Stimulated activated naive CD4-positive, alpha-beta T cell treated with Interleukin-2 at 50 U/mL for 16 hours (primary cell): Measurements from ENCODE around the gene ACTN3.
"Not testable (repeated sequence)": the region's sequence is repeated elsewhere in the genome, so short reads cannot be mapped to it uniquely, and the experiment has no call there.

Experiments
- DNase-seq: peaks from one replicate; lab custom pipeline; 2025; lab: John Stamatoyannopoulos, UW

Gene ACTN3

DNA sequence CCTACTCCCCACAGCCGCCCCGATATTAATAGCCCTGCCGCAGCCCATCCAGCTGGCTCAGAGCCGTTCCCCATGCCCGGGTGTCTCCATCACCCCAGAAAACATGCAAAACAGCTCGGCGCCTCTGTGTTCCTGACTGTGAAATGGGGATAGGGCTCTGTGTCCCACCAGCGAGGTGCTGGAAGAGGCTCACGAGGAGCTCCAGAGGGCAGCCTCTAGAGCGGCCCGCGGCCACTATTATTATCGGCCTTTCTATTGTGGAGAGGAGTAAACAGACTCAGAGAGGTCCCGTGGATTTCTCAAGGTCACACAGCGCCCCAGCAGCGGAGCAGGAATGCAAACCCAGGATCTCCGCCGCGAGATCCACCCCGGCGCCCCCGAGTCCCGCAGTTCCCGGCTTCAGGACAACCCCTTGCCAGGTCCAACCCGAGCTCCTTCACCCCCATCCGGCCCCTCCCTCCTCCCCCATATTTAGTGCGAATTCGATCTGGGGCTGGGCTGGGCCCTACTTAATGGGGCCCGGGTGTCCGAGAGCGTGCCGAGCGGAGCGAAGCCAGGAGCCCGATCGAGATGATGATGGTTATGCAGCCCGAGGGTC, at the start of gene ACTN3:
Gene ACTN3 (plus strand): TSS at position 536 of the 598 bp plus-strand sequence. CDS start 35 bp downstream, at position 571.
- DNase-seq, result no peak

DNA sequence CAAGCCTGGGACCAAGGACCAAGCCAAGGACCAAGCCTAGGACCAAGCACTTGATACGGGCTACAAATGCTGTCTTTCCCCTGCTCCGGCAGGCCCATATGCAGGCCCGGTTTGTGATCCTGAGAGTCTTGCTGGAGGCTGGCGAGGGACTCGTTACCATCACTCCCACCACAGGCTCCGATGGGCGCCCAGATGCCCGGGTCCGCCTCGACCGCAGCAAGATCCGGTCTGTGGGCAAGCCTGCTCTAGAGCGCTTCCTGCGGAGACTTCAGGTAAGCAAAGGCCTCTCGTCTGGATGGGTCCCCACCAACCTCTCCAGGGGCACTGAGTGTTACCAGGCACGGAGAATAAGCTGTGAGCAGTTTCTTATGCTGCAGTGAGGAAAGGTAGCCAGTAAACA, 49.5 kb upstream of the ACTN3 start:
- no peak for DNase-seq

DNA sequence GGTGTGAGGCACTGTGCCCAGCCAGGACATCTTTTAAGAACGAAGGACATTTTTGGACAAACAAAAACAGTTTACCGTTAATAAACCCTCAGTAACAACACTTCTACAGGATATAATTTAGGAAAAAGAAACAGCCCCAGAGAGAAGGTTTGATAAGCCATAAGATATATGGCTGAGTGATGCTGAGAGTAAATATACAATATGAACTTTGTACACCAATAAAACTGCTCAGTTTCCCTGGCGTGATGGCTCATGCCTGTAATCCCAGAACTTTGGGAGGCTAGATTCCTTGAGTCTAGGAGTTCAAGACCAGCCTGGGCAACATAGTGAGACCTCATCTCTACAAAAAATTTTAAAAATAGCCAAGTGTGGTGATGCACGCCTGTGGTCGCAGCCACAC, 48.2 kb upstream of the ACTN3 start:
- DNase-seq, result no peak

DNA sequence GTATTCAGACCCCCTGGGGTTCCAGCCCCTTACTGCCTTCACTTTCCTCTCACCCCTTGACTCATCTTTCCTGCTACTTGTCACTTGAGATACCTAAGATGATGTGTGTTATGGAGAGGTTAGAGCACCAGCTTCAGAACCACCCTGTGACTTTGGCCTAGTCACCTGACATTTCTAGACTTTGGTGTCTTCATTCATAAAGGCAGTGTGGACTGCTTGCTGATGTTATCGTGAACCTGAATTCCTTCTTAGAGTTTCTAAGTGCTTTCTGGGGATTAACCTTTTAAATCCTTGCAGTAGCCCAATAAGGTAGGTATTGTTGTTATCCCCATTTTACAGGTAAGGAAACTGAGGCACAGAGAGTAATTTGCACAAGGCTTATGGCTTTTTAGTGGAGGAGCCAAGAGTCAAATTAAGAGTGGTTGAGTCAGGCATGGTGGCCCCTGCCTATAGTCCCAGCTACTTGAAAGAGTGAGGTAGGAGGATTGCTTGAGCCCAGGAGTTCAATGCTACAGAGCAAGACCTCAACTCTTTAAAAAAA, 41.4 kb upstream of the ACTN3 start:
- DNase-seq, result no peak

DNA sequence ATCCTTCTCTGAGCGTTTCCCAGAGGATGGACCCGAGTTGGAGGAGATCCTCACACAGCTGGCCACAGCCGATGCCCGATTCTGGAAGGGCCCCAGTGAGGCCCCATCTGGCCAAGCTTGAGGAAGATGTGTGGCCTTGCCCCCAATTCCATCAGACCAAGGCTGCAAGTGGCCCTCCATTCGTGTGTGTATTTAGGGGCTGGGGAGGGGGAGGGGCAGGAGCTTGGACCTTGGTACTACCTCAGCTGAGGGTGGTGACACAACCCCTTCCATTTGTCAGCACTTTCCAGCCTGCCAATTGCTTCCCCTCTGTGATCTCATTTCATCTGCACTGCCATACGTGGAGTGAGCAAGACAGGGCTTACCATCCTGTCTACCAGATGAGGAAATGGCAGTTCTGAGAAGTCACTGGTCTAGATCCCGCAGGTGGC, 37.6 kb upstream of the ACTN3 start:
- no peak for DNase-seq

DNA sequence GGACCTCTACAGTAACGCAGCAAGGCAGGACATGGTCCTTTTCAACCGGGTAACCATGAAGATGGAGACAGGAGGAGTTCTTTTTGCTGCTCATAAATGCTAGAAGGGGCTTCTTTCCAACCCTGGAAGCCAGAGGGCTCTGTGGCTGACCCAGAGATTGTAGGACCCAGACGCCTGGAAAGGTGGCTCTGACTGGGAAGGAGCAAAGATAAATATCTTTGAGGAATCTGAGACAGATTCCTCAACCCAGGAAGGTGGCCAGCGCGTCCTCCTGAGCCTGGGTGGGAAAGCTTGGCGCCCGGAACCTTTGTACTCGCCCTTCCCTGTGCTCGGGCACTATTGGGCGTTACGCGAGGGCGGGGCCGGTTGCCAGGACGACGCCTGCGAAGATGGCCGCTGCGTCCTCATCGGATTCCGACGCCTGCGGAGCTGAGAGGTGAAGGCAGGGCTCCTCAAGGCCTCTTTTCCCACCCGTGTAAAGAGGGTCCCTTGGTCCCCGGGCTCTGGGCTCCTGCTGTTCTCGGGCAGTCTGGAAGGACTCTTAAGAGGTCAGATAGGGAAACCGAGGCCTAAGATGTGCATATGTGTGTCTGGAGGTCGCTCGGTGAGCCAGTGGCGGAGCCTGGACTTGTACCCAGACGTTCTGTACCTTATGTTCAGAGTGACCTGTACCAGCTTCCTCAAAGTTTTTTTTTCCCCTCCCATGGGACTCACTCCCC, 36.3 kb upstream of the ACTN3 start, which contains the start of gene BBS1:
Gene BBS1 (plus strand): TSS at position 365 of the 719 bp plus-strand sequence. CDS start 25 bp downstream, at position 390.
- peak; percentile 78 for DNase-seq

DNA sequence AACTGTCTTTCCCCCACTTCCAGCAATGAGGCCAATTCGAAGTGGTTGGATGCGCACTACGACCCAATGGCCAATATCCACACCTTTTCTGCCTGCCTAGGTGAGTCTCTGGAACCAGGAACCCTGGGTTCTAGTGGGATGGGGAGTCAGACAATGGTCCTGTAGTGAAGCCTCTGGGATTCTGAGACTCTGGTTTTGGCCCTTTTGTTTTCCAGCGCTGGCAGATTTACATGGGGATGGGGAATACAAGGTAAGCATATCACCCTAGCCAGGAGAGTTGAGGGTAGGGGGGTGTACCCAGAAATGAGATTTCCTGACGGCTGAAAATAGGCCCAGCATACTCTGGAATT, 35.7 kb upstream of the ACTN3 start:
- DNase-seq, result no peak

DNA sequence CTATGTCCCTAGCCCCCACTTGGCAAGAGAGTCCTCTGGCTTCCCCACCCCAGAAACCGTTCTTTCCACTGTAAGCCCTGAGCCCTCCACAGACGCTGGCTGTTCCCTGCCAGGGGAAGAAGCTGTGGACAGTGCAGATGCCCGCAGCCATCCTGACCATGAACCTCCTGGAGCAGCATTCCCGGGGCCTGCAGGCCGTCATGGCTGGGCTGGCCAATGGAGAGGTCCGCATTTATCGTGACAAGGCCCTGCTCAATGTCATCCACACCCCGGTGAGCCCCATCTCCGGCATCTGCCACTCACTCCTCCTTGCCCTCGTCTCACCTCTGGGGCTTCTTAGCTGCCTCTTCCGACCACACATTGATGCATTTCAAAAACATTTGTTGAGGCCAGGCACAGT, 23.1 kb upstream of the ACTN3 start:
- DNase-seq, result no peak

DNA sequence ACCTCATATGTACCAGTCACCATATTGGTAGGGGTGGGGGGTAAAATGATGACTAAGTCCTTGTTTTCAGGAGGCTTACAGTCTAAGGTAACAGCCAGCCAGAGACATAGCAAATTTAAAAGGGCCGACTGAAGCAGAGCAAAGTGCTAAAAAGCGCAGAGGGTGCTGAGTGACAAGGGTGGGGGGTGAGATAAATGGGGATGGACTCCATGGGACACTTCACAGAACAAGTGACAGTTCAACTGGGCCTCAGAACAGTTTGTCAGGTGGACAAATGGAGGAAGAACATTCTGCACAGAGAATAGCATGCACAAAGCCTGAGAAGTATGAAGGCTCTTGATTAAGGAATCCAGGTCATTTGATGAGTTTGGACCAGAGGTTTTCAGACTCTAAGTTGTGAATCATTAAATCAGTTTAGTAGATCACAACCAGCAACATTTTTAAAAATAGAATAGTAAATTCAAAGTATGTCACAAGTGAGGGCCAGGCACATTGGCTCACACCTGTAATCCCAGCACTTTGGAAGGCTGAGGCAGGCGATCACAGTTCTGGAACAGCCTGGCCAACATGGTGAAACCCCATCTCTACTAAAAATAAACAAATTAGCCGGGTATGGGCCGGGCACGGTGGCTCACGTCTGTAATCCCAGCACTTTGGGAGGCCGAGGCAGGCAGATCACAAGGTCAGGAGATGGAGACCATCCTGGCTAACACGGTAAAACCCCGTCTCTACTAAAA, 22.2 kb upstream of the ACTN3 start:
- no peak for DNase-seq

DNA sequence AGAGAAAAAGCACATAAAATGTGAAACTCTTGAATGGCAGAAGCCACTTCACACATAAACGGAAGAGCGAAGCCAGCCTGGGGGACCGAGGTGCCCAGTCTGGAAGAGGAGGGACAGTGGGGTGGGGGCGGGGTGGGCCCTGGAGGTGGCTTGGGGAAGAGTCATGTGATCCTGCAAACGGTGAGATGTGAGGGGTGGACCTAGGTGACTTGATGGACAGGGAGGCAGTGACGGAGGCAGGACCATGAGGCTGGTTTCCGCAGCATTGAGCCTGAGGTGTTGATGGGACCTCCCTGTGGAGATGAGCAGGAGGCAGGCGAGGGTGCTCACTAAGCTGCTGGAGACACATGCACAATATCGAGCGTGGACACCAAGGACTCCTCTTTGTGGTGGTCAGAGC, 17.6 kb upstream of the ACTN3 start:
- DNase-seq, result no peak

DNA sequence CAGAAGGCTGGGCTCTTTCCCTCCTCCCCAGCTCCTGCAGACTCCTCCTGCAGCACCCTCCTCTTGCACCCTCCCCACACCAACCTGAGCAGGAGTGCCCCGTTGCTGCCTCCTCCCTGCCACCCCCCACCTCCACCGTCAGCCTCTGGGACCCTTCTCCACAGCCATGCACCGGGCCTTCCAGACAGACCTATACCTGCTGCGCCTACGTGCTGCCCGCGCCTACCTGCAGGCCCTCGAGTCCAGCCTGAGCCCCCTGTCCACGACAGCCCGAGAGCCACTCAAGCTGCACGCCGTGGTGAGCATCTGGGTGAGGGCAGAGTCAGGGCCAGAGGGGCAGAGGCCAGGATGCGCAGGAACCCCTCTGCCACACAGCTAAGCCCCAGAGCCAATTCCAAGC, 17.0 kb upstream of the ACTN3 start:
- DNase-seq, result no peak

DNA sequence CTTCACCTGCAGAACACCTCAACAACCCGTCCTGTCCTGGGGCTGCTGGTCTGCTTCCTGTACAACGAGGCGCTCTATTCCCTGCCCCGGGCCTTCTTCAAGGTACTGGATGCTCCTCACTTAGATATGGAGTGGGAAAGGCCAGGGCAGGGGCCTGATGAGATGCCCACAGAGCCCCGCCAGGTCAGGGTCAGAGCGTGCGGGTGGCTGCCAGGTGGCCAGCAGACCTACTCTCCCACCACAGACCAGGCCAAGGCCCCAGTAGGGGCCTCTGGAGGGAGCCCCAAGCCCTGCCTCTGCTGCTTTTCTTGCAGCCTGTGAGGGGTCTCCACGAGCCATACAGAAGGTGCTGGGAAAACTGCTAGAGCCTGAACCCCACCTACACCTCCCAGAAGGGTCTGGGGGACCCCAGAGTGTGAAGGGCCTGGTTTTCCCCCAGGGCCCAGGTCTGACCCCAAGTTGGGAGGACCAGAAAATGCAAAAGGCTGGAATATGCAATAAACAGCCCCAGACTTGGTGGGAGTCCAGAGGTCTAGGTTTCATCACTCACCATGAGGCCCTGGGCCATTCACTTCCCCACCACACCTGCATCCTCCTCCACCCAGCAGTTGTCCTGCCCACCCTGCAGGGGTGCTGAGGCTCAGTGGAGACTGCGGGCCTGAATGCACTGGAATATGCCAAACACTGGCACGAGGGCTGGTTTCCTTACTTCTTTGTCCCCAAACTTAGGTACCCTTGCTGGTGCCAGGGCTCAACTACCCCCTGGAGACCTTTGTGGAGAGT, 15.6 kb upstream of the ACTN3 start:
- DNase-seq, result no peak

DNA sequence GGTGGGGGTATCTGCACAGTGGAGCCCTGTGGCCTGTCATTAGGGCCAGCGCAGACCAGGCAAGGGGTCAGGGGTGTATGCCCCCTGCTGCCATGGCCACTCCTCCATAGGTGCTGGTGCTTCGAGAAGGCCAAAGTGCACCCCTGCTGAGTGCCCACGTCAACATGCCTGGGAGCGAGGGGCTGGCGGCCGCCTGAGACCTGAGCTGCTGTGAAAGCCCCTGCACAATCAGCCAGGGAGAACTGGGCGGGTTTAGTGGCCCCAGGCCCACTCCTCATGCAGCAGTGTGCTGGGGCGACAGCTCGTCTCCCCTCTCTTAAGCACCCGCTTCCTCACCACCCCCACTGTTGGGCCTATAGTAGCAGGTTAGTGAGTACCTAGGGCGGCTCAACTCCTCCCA, 14.9 kb upstream of the ACTN3 start:
- no peak for DNase-seq

DNA sequence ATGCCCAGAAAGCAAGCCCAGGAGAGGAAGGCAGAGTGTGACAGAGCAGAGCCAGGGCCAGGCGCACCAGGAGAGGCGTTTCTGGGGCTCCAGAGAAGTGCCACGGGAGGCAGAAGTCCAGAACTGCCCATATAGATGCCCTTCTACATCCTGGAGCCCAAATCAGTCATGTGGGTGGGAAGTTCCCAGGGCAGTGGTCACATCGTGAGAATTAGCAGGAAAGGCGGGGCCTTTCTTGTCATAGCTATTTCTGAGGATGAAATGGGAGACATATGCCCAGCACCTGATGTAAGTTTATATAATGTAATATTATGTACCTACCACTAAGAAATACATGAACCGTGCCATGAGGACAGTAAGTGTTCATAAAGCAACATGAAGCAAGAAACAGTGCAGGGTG, 13.9 kb upstream of the ACTN3 start:
- DNase-seq, result no peak

DNA sequence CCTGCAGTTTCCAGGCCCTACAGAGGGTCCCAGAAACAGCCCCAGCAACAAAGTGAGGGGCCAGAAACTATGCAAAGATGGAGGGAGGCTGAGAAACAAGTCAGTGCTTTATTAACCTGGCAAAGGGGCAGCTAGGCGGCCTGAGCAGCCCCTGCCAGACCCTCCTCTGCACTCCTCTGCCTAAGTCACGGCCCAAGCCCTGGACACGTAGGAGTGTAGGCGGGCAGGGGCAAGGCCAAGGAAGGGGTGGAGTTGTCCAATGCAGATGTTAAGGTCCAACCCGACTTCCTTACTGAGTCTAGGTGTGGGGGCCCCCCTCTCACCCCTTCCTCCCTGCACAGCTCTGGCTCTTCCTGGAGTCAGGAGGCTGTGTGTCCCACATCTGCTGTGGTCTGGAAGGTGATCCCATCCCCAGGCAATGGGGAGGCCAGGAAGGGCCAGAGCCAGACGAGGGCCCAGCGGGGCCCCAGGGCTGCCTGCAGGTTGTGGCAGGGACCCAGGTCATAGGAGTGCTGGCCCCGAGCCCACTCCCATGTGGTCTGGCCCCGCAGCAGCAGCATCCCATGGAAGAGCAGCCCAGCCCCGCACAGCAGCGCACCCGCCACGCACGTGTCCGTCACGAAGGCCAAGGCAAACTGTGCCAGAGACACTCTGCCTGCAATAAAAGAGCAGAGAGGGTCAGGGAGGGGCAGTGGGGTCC, 7.4 kb upstream of the ACTN3 start:
- no peak for DNase-seq

DNA sequence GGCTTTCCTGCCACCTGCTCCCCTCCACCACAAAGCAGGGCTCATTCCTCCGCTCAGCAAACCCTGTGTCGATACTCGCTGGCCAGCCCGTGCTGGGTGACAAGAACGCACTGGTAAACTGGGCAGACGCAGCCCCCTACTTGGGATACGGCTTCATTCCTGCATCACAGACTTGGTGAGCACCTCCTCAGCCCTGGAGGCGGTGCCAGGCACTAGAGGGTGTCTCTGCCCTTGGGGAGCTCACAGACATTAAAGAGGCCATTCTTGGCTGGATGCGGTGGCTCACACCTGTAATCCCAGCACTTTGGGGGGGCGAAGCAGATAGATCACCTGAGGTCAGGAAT, 6.9 kb upstream of the ACTN3 start:
- no peak for DNase-seq

DNA sequence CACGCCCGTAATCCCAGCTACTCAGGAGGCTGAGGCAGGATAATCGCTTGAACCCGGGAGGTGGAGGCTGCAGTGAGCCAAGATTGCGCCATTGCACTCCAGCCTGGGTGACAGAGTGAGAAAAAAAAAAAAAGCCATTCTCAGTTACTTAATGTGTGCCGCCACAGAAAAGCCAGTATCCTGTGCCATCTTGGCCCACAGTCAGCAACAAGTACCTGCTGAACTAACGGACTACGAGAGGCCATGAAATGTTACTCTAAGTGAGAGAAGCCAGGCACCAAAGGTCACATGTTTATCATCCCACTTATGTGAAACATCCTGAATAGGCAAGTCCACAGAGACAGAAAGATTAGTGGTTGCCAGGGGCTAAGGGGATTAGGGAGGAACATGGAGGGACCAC, 6.1 kb upstream of the ACTN3 start:
- not testable (repeated sequence) for DNase-seq

DNA sequence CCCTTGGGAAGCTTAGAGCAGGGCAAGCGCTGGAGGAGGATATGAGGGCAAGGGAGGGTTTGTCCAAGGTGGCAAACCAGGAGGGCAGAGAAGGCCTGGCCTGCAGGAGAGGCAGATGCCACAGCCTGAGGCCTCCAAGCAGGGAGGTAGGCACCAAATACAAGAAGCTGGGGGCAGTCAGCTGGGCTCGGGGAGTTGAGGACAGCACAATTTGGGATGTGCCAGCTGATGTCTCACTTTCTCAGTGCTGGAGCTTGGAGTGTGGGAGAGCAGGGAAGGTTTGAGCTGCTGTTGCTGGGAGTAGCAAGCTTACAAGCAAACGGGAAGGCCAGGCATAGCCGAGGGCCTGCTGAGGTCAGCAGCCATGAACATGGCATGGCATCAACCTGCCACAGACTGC, 4.8 kb upstream of the ACTN3 start:
- no peak for DNase-seq

DNA sequence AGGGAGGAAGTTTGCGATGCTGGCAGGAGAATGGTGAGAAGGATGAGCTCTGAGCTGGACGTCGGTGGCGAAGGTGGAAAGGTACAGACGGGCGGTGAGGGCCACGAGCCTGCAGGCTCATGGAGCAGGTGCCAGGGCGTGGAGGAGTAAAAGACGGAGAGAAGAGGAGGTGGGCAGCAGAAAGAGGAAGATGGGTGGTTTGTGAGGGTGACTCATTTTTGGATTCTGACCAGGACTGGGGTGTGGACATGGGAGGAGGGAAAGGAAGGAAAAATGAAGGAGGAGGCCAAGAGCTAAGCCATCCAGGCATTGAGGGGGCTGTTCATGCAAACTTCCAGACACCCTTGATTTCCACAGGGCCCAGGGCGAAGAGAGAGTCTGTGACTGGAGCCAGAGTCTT, 4.3 kb upstream of the ACTN3 start:
- DNase-seq, result no peak

DNA sequence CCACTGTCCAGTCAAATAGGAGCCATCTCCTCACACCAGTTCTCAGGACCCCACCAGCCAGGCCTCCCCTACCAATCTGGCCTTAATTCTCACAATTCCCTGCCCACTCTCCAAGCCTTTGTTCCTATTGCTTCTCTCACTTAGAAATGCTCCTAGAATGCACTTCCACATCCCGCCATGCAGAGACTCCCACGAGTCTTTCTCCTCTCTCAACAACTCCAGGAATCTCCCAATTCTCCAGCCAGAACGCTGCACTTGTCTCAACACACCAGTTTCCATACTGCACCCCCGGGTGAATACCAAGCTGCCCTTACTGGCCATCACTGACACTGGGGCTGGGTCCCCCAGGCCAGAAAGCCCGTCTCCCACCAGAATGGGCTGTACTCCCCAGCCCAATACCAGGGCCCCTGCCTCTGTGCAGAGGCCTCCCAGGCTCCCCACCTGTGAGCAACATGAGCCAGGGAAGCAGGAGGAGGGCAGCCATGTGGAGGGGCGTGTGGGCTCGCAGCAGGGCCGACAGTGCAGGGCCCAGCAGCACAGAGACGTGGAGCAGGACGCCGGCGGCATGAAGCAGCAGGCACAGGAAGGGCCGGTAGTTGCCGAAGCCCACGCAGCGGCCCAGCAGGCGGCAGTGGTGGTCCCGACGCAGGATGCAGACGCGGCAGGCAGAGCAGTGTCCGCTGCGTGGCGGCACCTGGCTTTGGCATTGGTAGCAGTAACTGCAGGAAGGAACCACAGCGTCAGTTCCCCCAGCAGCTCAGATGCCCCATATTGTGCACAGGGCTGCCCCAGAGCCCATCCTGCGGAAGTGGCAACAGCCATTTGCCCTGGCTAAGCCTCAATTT, 3.2 kb upstream of the ACTN3 start:
- peak; percentile 23 for DNase-seq

DNA sequence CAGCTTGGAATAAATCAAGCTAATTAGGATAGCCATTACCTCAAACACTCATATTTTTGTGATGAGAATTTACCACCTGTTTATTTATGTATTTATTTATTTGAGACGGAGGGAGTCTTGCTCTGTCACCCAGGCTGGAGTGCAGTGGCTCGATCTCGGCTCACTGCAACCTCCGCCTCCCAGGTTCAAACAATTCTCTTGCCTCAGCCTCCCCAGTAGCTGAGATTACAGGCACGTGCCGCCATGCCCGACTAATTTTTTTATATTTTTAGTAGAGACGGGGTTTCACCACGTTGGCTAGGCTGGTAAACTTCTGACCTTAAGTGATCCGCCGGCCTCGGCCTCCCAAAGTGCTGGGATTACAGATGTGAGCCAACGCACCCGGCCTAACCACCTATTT, 1.8 kb upstream of the ACTN3 start:
- DNase-seq, result not testable (repeated sequence)
